Measurements from ENCODE around the gene PSORS1C2.

DNA sequence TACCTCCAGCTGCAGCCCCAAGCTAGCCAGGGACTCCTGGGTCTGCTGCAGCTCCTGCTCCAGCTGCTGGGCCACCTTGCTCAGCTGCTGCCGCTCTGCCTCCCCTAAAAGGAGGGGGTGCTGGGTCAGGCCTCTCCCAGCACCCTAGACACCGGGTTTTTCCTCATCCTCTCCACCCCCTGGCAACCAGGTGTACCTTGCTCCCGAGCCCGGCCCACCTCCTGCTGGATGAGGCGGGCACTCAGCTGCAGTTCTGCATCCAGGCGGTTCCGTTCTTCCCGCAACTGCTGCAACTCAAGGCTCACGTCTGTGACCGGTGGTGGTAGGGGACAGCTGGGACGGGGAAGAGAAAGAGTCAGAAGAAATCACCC is 6.1 kb upstream of the PSORS1C2 start:
- TF ChIP-seq CTCF (IDR thresholded peaks at IDR 0.05; ENCODE audit: borderline replicate concordance, extremely low read depth, low read length, poor library complexity, severe bottlenecking) (no peak), EZH2 (IDR thresholded peaks at IDR 0.05; ENCODE audit: borderline replicate concordance, low read depth, low read length, severe bottlenecking) (no peak)
